ENCODE results near the gene NPIPA5.

DNA sequence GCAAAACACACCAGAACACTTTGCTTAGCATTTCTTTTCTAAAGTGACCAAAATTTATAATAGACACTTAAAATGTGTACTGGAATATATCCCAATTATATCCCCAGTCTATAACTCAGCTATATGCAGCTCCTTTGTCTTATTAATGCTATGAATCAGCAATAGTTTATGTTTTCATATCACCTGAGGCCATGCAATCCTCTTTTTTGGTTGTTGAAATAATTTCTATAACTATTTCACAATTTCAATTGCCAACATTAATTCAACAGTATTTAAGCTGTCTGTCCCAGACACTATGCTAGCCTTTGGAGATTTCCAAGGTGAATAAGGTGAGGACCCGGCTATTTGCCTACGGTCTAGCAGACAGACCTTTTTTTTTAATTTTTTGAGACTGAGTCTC is 39.1 kb upstream of the NPIPA5 start:
- TF ChIP-seq, protein P1, sequence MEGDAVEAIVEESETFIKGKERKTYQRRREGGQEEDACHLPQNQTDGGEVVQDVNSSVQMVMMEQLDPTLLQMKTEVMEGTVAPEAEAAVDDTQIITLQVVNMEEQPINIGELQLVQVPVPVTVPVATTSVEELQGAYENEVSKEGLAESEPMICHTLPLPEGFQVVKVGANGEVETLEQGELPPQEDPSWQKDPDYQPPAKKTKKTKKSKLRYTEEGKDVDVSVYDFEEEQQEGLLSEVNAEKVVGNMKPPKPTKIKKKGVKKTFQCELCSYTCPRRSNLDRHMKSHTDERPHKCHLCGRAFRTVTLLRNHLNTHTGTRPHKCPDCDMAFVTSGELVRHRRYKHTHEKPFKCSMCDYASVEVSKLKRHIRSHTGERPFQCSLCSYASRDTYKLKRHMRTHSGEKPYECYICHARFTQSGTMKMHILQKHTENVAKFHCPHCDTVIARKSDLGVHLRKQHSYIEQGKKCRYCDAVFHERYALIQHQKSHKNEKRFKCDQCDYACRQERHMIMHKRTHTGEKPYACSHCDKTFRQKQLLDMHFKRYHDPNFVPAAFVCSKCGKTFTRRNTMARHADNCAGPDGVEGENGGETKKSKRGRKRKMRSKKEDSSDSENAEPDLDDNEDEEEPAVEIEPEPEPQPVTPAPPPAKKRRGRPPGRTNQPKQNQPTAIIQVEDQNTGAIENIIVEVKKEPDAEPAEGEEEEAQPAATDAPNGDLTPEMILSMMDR (conservative IDR thresholded peaks at IDR 0.05) = no peak
- no peak for TF ChIP-seq EZH2 (IDR thresholded peaks at IDR 0.05; ENCODE audit: low read depth)
